K562 (cell line): ENCODE results near the gene ZBTB43. TPM values are rescaled to one million over a fixed set of nuclear protein-coding genes. Genes with fewer than 3 reads are reported as not detected.

Experiments used
- BCL6 ChIP-seq: fragments of 250-450 bp; sonication (Bioruptor Pico); IDR thresholded peaks from 2 replicates; pipeline ENCODE4 v1.4.0; 2020
- CEBPB ChIP-seq: fragments of 450-650 bp; IDR thresholded peaks from 2 replicates; pipeline ENCODE4 v1.6.1; 2016; ENCODE audit warnings: missing genetic modification characterization, missing compliant biosample characterization
- FOXP1 ChIP-seq: sonication (generic); formaldehyde crosslinking; IDR thresholded peaks from 2 replicates; pipeline ENCODE4 v1.8.0; 2022; ENCODE audit warnings: mild to moderate bottlenecking, missing genetic modification reagents
- KAT7 ChIP-seq: sonication (generic); formaldehyde crosslinking; IDR thresholded peaks from 2 replicates; pipeline ENCODE4 v1.8.0; 2022; ENCODE audit warnings: missing genetic modification reagents, mild to moderate bottlenecking, borderline replicate concordance
- MYC ChIP-seq, 2 experiments: fragments of 250-450 bp in 1 of 2; sonication (Bioruptor Pico) in 1 of 2; IDR thresholded peaks; 2 replicates each; pipeline versions ENCODE4 v1.5.1 to v1.6.1; 2012 to 2021; ENCODE audit warnings: low read depth in 2 of 2, borderline replicate concordance in 1 of 2, improper control_type of control experiment in 1 of 2, low read length in 1 of 2, mild to moderate bottlenecking in 1 of 2, moderate library complexity in 1 of 2
- PHB ChIP-seq: fragments of 250-450 bp; sonication (Bioruptor Pico); IDR thresholded peaks from 2 replicates; pipeline ENCODE4 v1.5.0; 2021
- PRMT5 ChIP-seq: sonication (generic); formaldehyde crosslinking; IDR thresholded peaks from 2 replicates; pipeline ENCODE4 v1.5.0; 2020; ENCODE audit warnings: missing genetic modification reagents
- SMAD1 ChIP-seq: fragments of 150-350 bp; IDR thresholded peaks from 2 replicates; pipeline ENCODE4 v1.6.1; 2014; ENCODE audit warnings: low read length, low read depth; ENCODE audit not compliant: partially characterized antibody
- TAF1 ChIP-seq: IDR thresholded peaks from 2 replicates; pipeline ENCODE4 v1.6.1; 2011; ENCODE audit warnings: mild to moderate bottlenecking, low read length, moderate library complexity; ENCODE audit not compliant: insufficient read depth, control insufficient read depth, severe bottlenecking; ENCODE audit errors: extremely low read depth
- TAF15 ChIP-seq: fragments of 200-400 bp; formaldehyde crosslinking; IDR thresholded peaks from 2 replicates; pipeline ENCODE4 v1.6.1; 2017; ENCODE audit warnings: mild to moderate bottlenecking, low read depth, low read length, moderate library complexity
- THRB ChIP-seq: fragments of 450-650 bp; formaldehyde crosslinking; conservative IDR thresholded peaks from 2 replicates; pipeline ENCODE4 v1.4.0; 2022; ENCODE audit warnings: mild to moderate bottlenecking, missing genetic modification characterization
- ZBTB2 ChIP-seq: fragments of 450-650 bp; IDR thresholded peaks from 2 replicates; pipeline ENCODE4 v1.6.1; 2016; ENCODE audit warnings: antibody characterized with exemption
- ZKSCAN1 ChIP-seq: fragments of 150-350 bp; IDR thresholded peaks from 2 replicates; pipeline ENCODE4 v1.6.1; 2016; ENCODE audit warnings: low read depth, low read length
- ZNF436 ChIP-seq: fragments of 250-450, 450-650 bp; sonication (Bioruptor Pico); formaldehyde crosslinking; IDR thresholded peaks from 2 replicates; pipeline ENCODE4 v1.7.0; 2020; ENCODE audit warnings: mild to moderate bottlenecking
- polyA plus RNA-seq, 8 experiments: library from polyadenylated mRNA; depleted of rRNA in 4 of 8; stranded (reverse) in 5 of 8; unstranded in 3 of 8; fragments of >200 nt; fragmentation: Nextera tagmentation in 2 of 8; fragmentation: Illumina TruSeq in 1 of 8; extraction: Ambion mirVana in 2 of 8; extraction: Trizol in 1 of 8; gene quantifications; 2 replicates each; pipeline versions ENCODE4 v1.2.1 to v1.2.3, GENCODE V29; 2011 to 2014; ENCODE audit warnings: inconsistent platforms in 1 of 8, missing spikeins in 1 of 8
- total RNA-seq, 7 experiments: library from RNA; depleted of rRNA in 6 of 7; stranded (reverse); fragments of >200 nt in 6 of 7; fragmentation: Illumina TruSeq in 2 of 7; extraction: Trizol in 2 of 7; gene quantifications; 2 replicates each; pipeline versions ENCODE4 v1.2.1 to v1.2.3, GENCODE V29; 2011 to 2021; ENCODE audit warnings: low replicate concordance in 1 of 7
- TF ChIP-seq, protein P1 (sequence below): sonication (generic); formaldehyde crosslinking; IDR thresholded peaks from 2 replicates; pipeline ENCODE4 v1.8.0; 2022; ENCODE audit warnings: mild to moderate bottlenecking, missing genetic modification reagents
- TF ChIP-seq, protein P2 (sequence below): sonication (generic); formaldehyde crosslinking; IDR thresholded peaks from 2 replicates; pipeline ENCODE4 v1.9.0; 2022; ENCODE audit warnings: mild to moderate bottlenecking, missing genetic modification reagents
- TF ChIP-seq, protein P3 (sequence below): conservative IDR thresholded peaks from 2 replicates; pipeline ENCODE4 v1.6.1; 2011; ENCODE audit warnings: low read depth, mild to moderate bottlenecking, low read length; ENCODE audit not compliant: control insufficient read depth
- TF ChIP-seq, protein P4 (sequence below), 2 experiments: fragments of 200-800 bp in 1 of 2; sonication (Bioruptor generic) in 1 of 2; sonication (generic) in 1 of 2; formaldehyde crosslinking in 1 of 2; IDR thresholded peaks in 1 of 2; conservative IDR thresholded peaks in 1 of 2; 2 replicates each; pipeline versions ENCODE4 v1.5.0 to v1.6.1; 2016 to 2020; ENCODE audit warnings: missing compliant biosample characterization in 1 of 2, missing genetic modification characterization in 1 of 2, missing genetic modification reagents in 1 of 2

The ZBTB43 gene
- total and polyA plus RNA-seq, 9 of the 15 experiments (the other 6 are each of a cell fraction or from before 2014, with no cell fraction given) = 3.9 to 17.2 (median 9.1) TPM

DNA sequence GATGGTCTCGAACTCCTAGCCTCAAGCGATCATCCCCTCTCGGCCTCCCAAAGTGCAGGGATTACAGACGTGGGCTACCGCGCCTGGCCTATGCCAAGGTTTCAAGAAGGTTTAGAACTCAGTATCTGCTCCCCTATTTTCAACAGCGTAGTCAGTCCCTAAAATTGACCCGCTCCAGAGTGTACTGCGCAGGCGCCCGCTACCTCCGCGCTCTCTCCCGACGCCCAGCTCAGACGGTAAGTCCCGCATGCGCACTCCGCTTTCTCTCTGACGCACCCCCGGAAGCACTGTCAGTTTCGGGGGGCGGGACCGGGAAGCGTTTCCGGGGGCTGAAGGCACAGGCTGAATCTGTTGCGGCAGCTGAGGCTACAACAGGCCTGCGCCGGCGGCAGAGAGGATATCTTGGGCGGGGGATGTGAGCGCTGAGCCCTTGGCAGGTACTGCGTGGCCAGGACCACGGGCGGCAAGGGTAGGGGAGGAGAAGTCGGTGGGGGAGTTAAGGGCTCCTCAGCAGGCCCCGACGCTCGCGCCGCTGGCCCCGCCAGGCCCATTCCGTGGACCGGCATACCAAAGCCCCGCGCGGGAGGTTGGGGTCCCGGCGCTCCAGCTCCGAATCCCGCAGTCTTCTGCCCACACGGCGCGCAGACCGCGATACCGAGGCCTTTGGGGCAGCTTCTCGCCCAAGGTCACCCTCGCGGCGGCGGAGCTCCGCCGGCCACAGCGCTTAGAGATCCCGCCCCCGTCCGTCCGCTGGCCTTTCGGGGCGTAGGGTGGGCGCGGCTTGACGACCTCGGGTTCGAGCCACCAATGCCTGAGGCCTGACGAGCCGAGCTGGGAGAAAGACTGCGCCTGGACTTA, at the start of gene ZBTB43 (continued):
- TF ChIP-seq, protein P1, sequence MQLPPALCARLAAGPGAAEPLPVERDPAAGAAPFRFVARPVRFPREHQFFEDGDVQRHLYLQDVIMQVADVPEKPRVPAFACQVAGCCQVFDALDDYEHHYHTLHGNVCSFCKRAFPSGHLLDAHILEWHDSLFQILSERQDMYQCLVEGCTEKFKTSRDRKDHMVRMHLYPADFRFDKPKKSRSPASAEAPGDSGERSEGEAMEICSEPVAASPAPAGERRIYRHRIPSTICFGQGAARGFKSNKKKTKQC (CRISPR knock-in tag) = peak; percentile 87
- TF ChIP-seq KAT7 (peak; percentile 56; the same call in 1 of the 2 replicates), SMAD1 (peak; percentile 66), MYC (IDR thresholded peaks at IDR 0.05; ENCODE audit: low read depth, low read length) (no peak), MYC (CRISPR knock-in tag; IDR thresholded peaks at IDR 0.05; ENCODE audit: borderline replicate concordance, low read depth) (peak; percentile 62; the same call in 1 of the 2 replicates), PRMT5 (CRISPR knock-in tag) (peak; percentile 70; the same call in 1 of the 2 replicates), ZKSCAN1 (peak; percentile 94), TAF1 (peak; percentile 92), ZNF436 (CRISPR knock-in tag) (no peak), ZBTB2 (peak; percentile 96), TAF15 (no peak), THRB (CRISPR knock-in tag) (0 out of 2 replicates have a peak, but pooled peaks have one; percentile 38), BCL6 (CRISPR knock-in tag) (no peak), PHB (0 out of 2 replicates have a peak, but pooled peaks have one; percentile 40), CEBPB (tag) (no peak), FOXP1 (CRISPR knock-in tag) (peak; percentile 83)
- TF ChIP-seq, protein P2, sequence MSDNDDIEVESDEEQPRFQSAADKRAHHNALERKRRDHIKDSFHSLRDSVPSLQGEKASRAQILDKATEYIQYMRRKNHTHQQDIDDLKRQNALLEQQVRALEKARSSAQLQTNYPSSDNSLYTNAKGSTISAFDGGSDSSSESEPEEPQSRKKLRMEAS (CRISPR knock-in tag) = peak; percentile 55; the same call in 1 of the 2 replicates
- TF ChIP-seq, protein P3, sequence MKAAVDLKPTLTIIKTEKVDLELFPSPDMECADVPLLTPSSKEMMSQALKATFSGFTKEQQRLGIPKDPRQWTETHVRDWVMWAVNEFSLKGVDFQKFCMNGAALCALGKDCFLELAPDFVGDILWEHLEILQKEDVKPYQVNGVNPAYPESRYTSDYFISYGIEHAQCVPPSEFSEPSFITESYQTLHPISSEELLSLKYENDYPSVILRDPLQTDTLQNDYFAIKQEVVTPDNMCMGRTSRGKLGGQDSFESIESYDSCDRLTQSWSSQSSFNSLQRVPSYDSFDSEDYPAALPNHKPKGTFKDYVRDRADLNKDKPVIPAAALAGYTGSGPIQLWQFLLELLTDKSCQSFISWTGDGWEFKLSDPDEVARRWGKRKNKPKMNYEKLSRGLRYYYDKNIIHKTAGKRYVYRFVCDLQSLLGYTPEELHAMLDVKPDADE = peak; percentile 46; the same call in 1 of the 2 replicates
- TF ChIP-seq, protein P4, sequence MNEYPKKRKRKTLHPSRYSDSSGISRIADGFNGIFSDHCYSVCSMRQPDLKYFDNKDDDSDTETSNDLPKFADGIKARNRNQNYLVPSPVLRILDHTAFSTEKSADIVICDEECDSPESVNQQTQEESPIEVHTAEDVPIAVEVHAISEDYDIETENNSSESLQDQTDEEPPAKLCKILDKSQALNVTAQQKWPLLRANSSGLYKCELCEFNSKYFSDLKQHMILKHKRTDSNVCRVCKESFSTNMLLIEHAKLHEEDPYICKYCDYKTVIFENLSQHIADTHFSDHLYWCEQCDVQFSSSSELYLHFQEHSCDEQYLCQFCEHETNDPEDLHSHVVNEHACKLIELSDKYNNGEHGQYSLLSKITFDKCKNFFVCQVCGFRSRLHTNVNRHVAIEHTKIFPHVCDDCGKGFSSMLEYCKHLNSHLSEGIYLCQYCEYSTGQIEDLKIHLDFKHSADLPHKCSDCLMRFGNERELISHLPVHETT (CRISPR knock-in tag; conservative IDR thresholded peaks at IDR 0.05 in 1 of 2, IDR thresholded peaks at IDR 0.05 in 1 of 2) = peak in 1 of 2 experiments; percentile 60; a peak in 2 of 4 replicates
